WTC11 (cell line): Measurements from ENCODE around the gene NIP7. TPM values are rescaled to one million over a fixed set of nuclear protein-coding genes. Genes with fewer than 3 reads are reported as not detected.

Experiments
- ATAC-seq: fragments of 200-7000 bp; cut with Tn5 transposase; 2 replicates; pipeline ENCODE4 v1.10.0; 2021; ENCODE audit warnings: mild to moderate bottlenecking, moderate library complexity
- CTCF ChIA-PET: fragments of 300-600 bp; sonication (Branson Sonifier 250); formaldehyde crosslinking; loops from one replicate; lab custom pipeline; 2021; ENCODE audit warnings: antibody characterized with exemption; lab: Charles Lee
- POLR2A ChIA-PET: fragments of 350-600 bp; sonication (Branson Sonifier 250); formaldehyde crosslinking; loops from one replicate; lab custom pipeline; 2021; ENCODE audit warnings: antibody characterized with exemption; lab: Charles Lee
- DNase-seq: peaks from one replicate; pipeline ENCODE4 v3.0.0; 2021; ENCODE audit warnings: low spot score
- H3K27ac Mint-ChIP-seq: 2 replicates; pipeline ENCODE4 v1.8.0; 2021; ENCODE audit warnings: mixed read lengths
- H3K27me3 Mint-ChIP-seq: 2 replicates; pipeline ENCODE4 v1.8.0; 2021; ENCODE audit warnings: low read depth, mild to moderate bottlenecking, moderate library complexity, mixed read lengths
- H3K36me3 Mint-ChIP-seq: 2 replicates; pipeline ENCODE4 v1.8.0; 2021; ENCODE audit warnings: mixed read lengths
- H3K4me1 Mint-ChIP-seq: 2 replicates; pipeline ENCODE4 v1.8.0; 2022; ENCODE audit warnings: mixed read lengths
- H3K4me3 Mint-ChIP-seq: 2 replicates; pipeline ENCODE4 v1.8.0; 2021; ENCODE audit warnings: mild to moderate bottlenecking, moderate library complexity, mixed read lengths
- H3K9me3 Mint-ChIP-seq: 2 replicates; pipeline ENCODE4 v1.8.0; 2021; ENCODE audit warnings: mixed read lengths
- CDX4 ChIP-seq: fragments of 250-450 bp; sonication (Bioruptor Pico); IDR thresholded peaks from 2 replicates; pipeline ENCODE4 v1.9.0; 2021; ENCODE audit warnings: moderate library complexity, mild to moderate bottlenecking, inconsistent platforms, borderline replicate concordance
- E2F5 ChIP-seq: sonication (generic); formaldehyde crosslinking; IDR thresholded peaks from 2 replicates; pipeline ENCODE4 v1.8.1; 2022; ENCODE audit warnings: mild to moderate bottlenecking, moderate library complexity, missing genetic modification reagents
- FOXP1 ChIP-seq: sonication (generic); formaldehyde crosslinking; IDR thresholded peaks from 2 replicates; pipeline ENCODE4 v1.8.0; 2022; ENCODE audit warnings: missing genetic modification reagents, mild to moderate bottlenecking, moderate library complexity, borderline replicate concordance
- KAT7 ChIP-seq: sonication (generic); formaldehyde crosslinking; IDR thresholded peaks from 2 replicates; pipeline ENCODE4 v1.8.1; 2023; ENCODE audit warnings: missing genetic modification reagents, mild to moderate bottlenecking, borderline replicate concordance
- MLX ChIP-seq: sonication (generic); formaldehyde crosslinking; IDR thresholded peaks from 2 replicates; pipeline ENCODE4 v1.8.1; 2023; ENCODE audit warnings: mild to moderate bottlenecking, missing genetic modification reagents, moderate library complexity
- MYBL2 ChIP-seq: sonication (generic); formaldehyde crosslinking; IDR thresholded peaks from 2 replicates; pipeline ENCODE4 v1.8.1; 2023; ENCODE audit warnings: mild to moderate bottlenecking, moderate library complexity, missing genetic modification reagents
- NR3C1 ChIP-seq: sonication (generic); formaldehyde crosslinking; conservative IDR thresholded peaks from 2 replicates; pipeline ENCODE4 v1.8.1; 2023; ENCODE audit warnings: low read depth, mild to moderate bottlenecking, missing genetic modification reagents
- PRDM15 ChIP-seq: sonication (generic); formaldehyde crosslinking; IDR thresholded peaks from 2 replicates; pipeline ENCODE4 v1.8.0; 2022; ENCODE audit warnings: missing genetic modification reagents
- PREB ChIP-seq: sonication (generic); formaldehyde crosslinking; IDR thresholded peaks from 2 replicates; pipeline ENCODE4 v1.8.1; 2022; ENCODE audit warnings: mild to moderate bottlenecking, missing genetic modification reagents, moderate library complexity, borderline replicate concordance
- PRRX2 ChIP-seq: fragments of 250-450 bp; sonication (Bioruptor Pico); IDR thresholded peaks from 2 replicates; pipeline ENCODE4 v1.8.0; 2021; ENCODE audit warnings: mild to moderate bottlenecking
- RELA ChIP-seq: sonication (generic); formaldehyde crosslinking; IDR thresholded peaks from 2 replicates; pipeline ENCODE4 v1.8.1; 2022; ENCODE audit warnings: missing genetic modification reagents, mild to moderate bottlenecking, borderline replicate concordance
- SOX15 ChIP-seq: fragments of 250-450 bp; sonication (Bioruptor Pico); IDR thresholded peaks from 2 replicates; pipeline ENCODE4 v1.9.0; 2021; ENCODE audit warnings: mild to moderate bottlenecking
- TEAD1 ChIP-seq: sonication (generic); formaldehyde crosslinking; IDR thresholded peaks from 2 replicates; pipeline ENCODE4 v1.8.0; 2022; ENCODE audit warnings: mild to moderate bottlenecking, missing genetic modification reagents
- ZBTB21 ChIP-seq: sonication (generic); formaldehyde crosslinking; IDR thresholded peaks from 2 replicates; pipeline ENCODE4 v1.8.1; 2023; ENCODE audit warnings: mild to moderate bottlenecking, missing genetic modification reagents, borderline replicate concordance
- ZNF281 ChIP-seq: sonication (generic); formaldehyde crosslinking; IDR thresholded peaks from 2 replicates; pipeline ENCODE4 v1.8.0; 2023; ENCODE audit warnings: mild to moderate bottlenecking, missing genetic modification reagents
- ZNF396 ChIP-seq: fragments of 250-450 bp; sonication (Bioruptor Pico); IDR thresholded peaks from 2 replicates; pipeline ENCODE4 v1.8.0; 2021; ENCODE audit warnings: mild to moderate bottlenecking, moderate library complexity, borderline replicate concordance
- ZNF532 ChIP-seq: fragments of 250-450 bp; sonication (Bioruptor Pico); IDR thresholded peaks from 2 replicates; pipeline ENCODE4 v1.9.0; 2021; ENCODE audit warnings: mild to moderate bottlenecking, borderline replicate concordance
- total RNA-seq: library from RNA; stranded (reverse); gene quantifications from 3 replicates; pipeline ENCODE4 v1.2.3, GENCODE V29; 2021

The NIP7 gene
- total RNA-seq, 1 experiment from 2014 or later: 43.7 TPM

- peaks cover 5% of the 10 kb centered on the region for H3K4me1 Mint-ChIP-seq
- TF ChIP-seq MLX (CRISPR knock-in tag): no peak
- no peak for TF ChIP-seq ZNF396 (CRISPR knock-in tag)
- no peak for TF ChIP-seq ZNF281 (CRISPR knock-in tag)
- no peak for TF ChIP-seq ZNF532
- TF ChIP-seq MYBL2 (CRISPR knock-in tag): no peak
- no peak for TF ChIP-seq SOX15 (CRISPR knock-in tag)
- no peak for TF ChIP-seq TEAD1
- ATAC-seq: no peak
- ChIA-PET POLR2A (no interaction called here), CTCF (no interaction called here)
- H3K4me3 Mint-ChIP-seq: no peak overlapping the region
- peaks cover 20% of the 10 kb centered on the region for H3K36me3 Mint-ChIP-seq
- no peaks in the 10 kb centered on the region for H3K9me3 Mint-ChIP-seq
- H3K27ac Mint-ChIP-seq: peak overlapping the region; percentile 19; the same call in 1 of the 2 replicates
- H3K27me3 Mint-ChIP-seq: no peaks in the 10 kb centered on the region
- DNase-seq: no peak
Observed at GRCh38 chr16:69345923-69346322, 6.4 kb downstream of the NIP7 start.

- H3K27me3 Mint-ChIP-seq: no peaks in the 10 kb centered on the region
- ChIA-PET CTCF (no interaction called here), POLR2A (no interaction called here)
- no peaks in the 10 kb centered on the region for H3K4me1 Mint-ChIP-seq
- no peak overlapping the region for H3K27ac Mint-ChIP-seq
- peaks cover 13% of the 10 kb centered on the region for H3K36me3 Mint-ChIP-seq
- ATAC-seq (no peak), DNase-seq (no peak)
- H3K4me3 Mint-ChIP-seq: no peak overlapping the region
- no peaks in the 10 kb centered on the region for H3K9me3 Mint-ChIP-seq
- no peak for TF ChIP-seq PREB (CRISPR knock-in tag)
- TF ChIP-seq ZNF281 (CRISPR knock-in tag): no peak
- TF ChIP-seq NR3C1: no peak
- TF ChIP-seq PRRX2: no peak
- no peak for TF ChIP-seq CDX4 (CRISPR knock-in tag)
- TF ChIP-seq E2F5: no peak
- no peak for TF ChIP-seq TEAD1
- no peak for TF ChIP-seq ZBTB21 (CRISPR knock-in tag)
- no peak for TF ChIP-seq PRDM15
- TF ChIP-seq KAT7 (CRISPR knock-in tag): no peak
- no peak for TF ChIP-seq FOXP1
- TF ChIP-seq RELA (CRISPR knock-in tag): no peak
Observed at GRCh38 chr16:69346683-69347082, 7.1 kb downstream of the NIP7 start.
